ENCODE results near the gene THBS2. TPM values are rescaled to one million over a fixed set of nuclear protein-coding genes. Genes with fewer than 3 reads are reported as not detected.

Gene THBS2
- total and polyA plus RNA-seq, 2 of the 8 experiments (the other 6 are each of a cell fraction or from before 2014, with no cell fraction given) = 11.0 to 22.5 TPM

DNA sequence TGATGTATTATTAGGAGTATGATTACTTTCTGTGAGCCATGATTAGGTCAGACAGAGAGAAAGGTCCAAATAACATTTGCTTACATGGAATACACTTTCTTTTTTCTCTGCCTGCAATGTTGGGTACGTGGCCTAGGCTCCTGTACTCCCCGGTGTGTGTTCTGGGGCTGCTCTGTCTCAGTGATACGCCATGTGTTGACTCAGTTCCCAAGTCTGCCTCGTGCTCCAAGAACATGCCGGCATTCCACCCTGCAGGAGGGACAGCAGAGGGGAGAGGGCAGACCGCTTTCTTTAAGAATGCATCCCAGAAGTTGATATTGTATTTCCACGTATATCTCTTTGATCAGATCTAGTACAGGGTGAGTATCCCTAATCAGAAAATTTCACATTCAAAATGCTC, 33.3 kb upstream of the THBS2 start (continued):
- TF ChIP-seq SIRT6 (IDR thresholded peaks at IDR 0.05; ENCODE audit: low read length) (no peak), CBX5 (IDR thresholded peaks at IDR 0.05; ENCODE audit: low read depth, low read length) (no peak)

Data from H1 (cell line).